HepG2 (cell line): ENCODE results near the gene PTTG1. TPM values are rescaled to one million over a fixed set of nuclear protein-coding genes. Genes with fewer than 3 reads are reported as not detected.

Source experiments
- ATF1 ChIP-seq: IDR thresholded peaks from 2 replicates; pipeline ENCODE4 v1.6.1; 2016; ENCODE audit warnings: mild to moderate bottlenecking, control low read depth
- CCAR2 ChIP-seq: fragments of 200-400 bp; formaldehyde crosslinking; optimal IDR thresholded peaks from 2 replicates; pipeline ENCODE3; 2018; ENCODE audit warnings: low read depth, mild to moderate bottlenecking, low read length, moderate library complexity
- CREB1 ChIP-seq, 2 experiments: fragments of 450-650 bp in 1 of 2; IDR thresholded peaks; 2 replicates each; pipeline ENCODE4 v1.6.1; 2016 to 2017; ENCODE audit warnings: control low read depth in 1 of 2, mild to moderate bottlenecking in 1 of 2, missing compliant biosample characterization in 1 of 2, missing genetic modification characterization in 1 of 2
- GFI1 ChIP-seq: sonication (generic); formaldehyde crosslinking; IDR thresholded peaks from 2 replicates; pipeline ENCODE4 v1.5.0; 2020; ENCODE audit warnings: missing genetic modification reagents, mild to moderate bottlenecking, borderline replicate concordance
- KDM5B ChIP-seq: sonication (generic); formaldehyde crosslinking; IDR thresholded peaks from 2 replicates; pipeline ENCODE4 v1.4.0; 2020; ENCODE audit warnings: missing genetic modification reagents, mild to moderate bottlenecking, borderline replicate concordance
- MEIS1 ChIP-seq: sonication (generic); formaldehyde crosslinking; IDR thresholded peaks from 2 replicates; pipeline ENCODE4 v1.9.0; 2021; ENCODE audit warnings: mild to moderate bottlenecking, missing genetic modification reagents, moderate library complexity, borderline replicate concordance
- MYC ChIP-seq: sonication (generic); formaldehyde crosslinking; IDR thresholded peaks from 2 replicates; pipeline ENCODE4 v1.9.0; 2021; ENCODE audit warnings: missing genetic modification reagents, borderline replicate concordance
- NFE2 ChIP-seq: sonication (generic); formaldehyde crosslinking; IDR thresholded peaks from 2 replicates; pipeline ENCODE4 v1.4.0; 2020; ENCODE audit warnings: missing genetic modification reagents
- NFYB ChIP-seq: sonication (generic); formaldehyde crosslinking; IDR thresholded peaks from 2 replicates; pipeline ENCODE4 v1.4.0; 2020; ENCODE audit warnings: missing genetic modification reagents
- RARG ChIP-seq: sonication (generic); formaldehyde crosslinking; IDR thresholded peaks from 2 replicates; pipeline ENCODE4 v1.4.0; 2020; ENCODE audit warnings: low read depth, mild to moderate bottlenecking, missing genetic modification reagents
- SUZ12 ChIP-seq: fragments of 150-350 bp; IDR thresholded peaks from 2 replicates; pipeline ENCODE4 v1.6.1; 2014; ENCODE audit warnings: low read depth, low read length
- TAF1 ChIP-seq: sonication (generic); formaldehyde crosslinking; IDR thresholded peaks from 2 replicates; pipeline ENCODE4 v1.4.0; 2020; ENCODE audit warnings: missing genetic modification reagents
- THAP11 ChIP-seq: IDR thresholded peaks from 2 replicates; pipeline ENCODE4 v1.6.1; 2016; ENCODE audit warnings: missing biosample characterization, missing genetic modification reagents
- ZBTB8A ChIP-seq: sonication (generic); formaldehyde crosslinking; IDR thresholded peaks from 2 replicates; pipeline ENCODE4 v1.4.0; 2020; ENCODE audit warnings: mild to moderate bottlenecking, low read depth, missing genetic modification reagents, borderline replicate concordance
- ZMYM3 ChIP-seq: sonication (generic); formaldehyde crosslinking; IDR thresholded peaks from 2 replicates; pipeline ENCODE4 v1.5.1; 2020; ENCODE audit warnings: mild to moderate bottlenecking, missing genetic modification reagents
- ZNF331 ChIP-seq: sonication (generic); formaldehyde crosslinking; IDR thresholded peaks from 2 replicates; pipeline ENCODE4 v1.4.0; 2020; ENCODE audit warnings: missing genetic modification reagents
- ZNF816 ChIP-seq: sonication (generic); formaldehyde crosslinking; IDR thresholded peaks from 2 replicates; pipeline ENCODE4 v1.8.0; 2022; ENCODE audit warnings: missing genetic modification reagents, mild to moderate bottlenecking, borderline replicate concordance
- ZSCAN29 ChIP-seq: sonication (generic); formaldehyde crosslinking; conservative IDR thresholded peaks from 2 replicates; pipeline ENCODE4 v1.4.0; 2020; ENCODE audit warnings: mild to moderate bottlenecking, missing genetic modification reagents
- polyA plus RNA-seq, 8 experiments: library from polyadenylated mRNA; depleted of rRNA in 3 of 8; stranded (reverse) in 7 of 8; unstranded in 1 of 8; fragments of >200 nt; fragmentation: Illumina TruSeq in 4 of 8; extraction: Trizol in 4 of 8; gene quantifications; 2 replicates each; pipeline versions ENCODE4 v1.2.1 to v1.2.3, GENCODE V29; 2011 to 2016; ENCODE audit warnings: low read depth in 4 of 8, missing spikeins in 1 of 8, mixed read lengths in 1 of 8; ENCODE audit not compliant: insufficient read depth in 1 of 8
- total RNA-seq, 5 experiments: library from RNA; depleted of rRNA; stranded (reverse); fragments of >200 nt; fragmentation: Illumina TruSeq; extraction: Trizol; gene quantifications; 2 replicates each; pipeline ENCODE4 v1.2.3, GENCODE V29; 2016; ENCODE audit warnings: low read depth in 1 of 5
- TF ChIP-seq, protein P1 (sequence below): IDR thresholded peaks from 2 replicates; pipeline ENCODE4 v1.6.1; 2016; ENCODE audit warnings: mild to moderate bottlenecking, missing biosample characterization, missing genetic modification reagents
- TF ChIP-seq, protein P2 (sequence below): sonication (generic); formaldehyde crosslinking; IDR thresholded peaks from 2 replicates; pipeline ENCODE4 v1.8.0; 2022; ENCODE audit warnings: mild to moderate bottlenecking, missing genetic modification reagents, moderate library complexity
- TF ChIP-seq, protein P3 (sequence below): sonication (generic); formaldehyde crosslinking; IDR thresholded peaks from 2 replicates; pipeline ENCODE4 v1.8.1; 2023; ENCODE audit warnings: mild to moderate bottlenecking, missing genetic modification reagents

Gene PTTG1
- total and polyA plus RNA-seq, 2 of the 13 experiments (the other 11 are each of a cell fraction or from before 2014, with no cell fraction given) = 102 to 161 TPM

DNA sequence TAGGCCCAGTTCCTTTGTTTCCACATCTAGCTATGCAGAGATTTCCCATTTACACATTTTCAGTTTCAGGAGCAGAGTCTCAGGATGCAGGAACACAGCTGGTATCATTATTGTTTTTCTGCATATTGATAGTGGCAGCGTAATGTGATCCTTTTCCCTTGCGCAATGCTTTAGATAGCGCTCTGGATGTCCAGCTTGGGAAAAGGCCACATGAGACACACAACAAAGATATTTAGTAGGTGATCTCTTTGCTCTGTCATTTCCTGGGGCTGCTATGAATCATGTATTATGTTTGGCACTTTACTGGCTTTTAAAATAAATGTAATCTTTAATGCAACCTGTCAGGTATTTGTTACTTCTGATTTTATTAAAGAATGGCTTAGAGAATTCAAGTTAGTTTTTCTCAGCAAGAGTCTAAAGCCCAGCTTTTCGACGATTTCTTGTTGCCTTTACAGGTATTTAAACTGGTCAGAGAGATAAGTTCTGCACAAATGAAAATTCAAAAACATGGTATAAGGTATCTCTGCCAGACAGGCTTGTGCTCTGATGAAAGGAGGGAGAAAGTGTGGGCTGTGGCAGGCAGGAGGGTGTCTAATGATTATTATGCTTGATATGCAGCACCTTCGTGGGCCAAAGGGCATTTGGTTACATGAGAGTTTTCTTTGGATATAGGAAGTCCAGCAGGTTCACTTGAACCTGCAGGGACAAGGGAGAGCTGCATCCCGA, 42.2 kb downstream of the PTTG1 start (continued):
- no peak for TF ChIP-seq SUZ12
- TF ChIP-seq ATF1 (CRISPR knock-in tag) = no peak
- 0 out of 2 replicates have a peak, but pooled peaks have one; percentile 63 for TF ChIP-seq ZNF816 (CRISPR knock-in tag)
- TF ChIP-seq THAP11 = peak; percentile 54
- TF ChIP-seq TAF1 (CRISPR knock-in tag) = no peak
- TF ChIP-seq KDM5B = no peak
- no peak for TF ChIP-seq RARG (CRISPR knock-in tag)
- TF ChIP-seq, protein P1, sequence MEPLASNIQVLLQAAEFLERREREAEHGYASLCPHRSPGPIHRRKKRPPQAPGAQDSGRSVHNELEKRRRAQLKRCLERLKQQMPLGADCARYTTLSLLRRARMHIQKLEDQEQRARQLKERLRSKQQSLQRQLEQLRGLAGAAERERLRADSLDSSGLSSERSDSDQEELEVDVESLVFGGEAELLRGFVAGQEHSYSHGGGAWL (CRISPR knock-in tag) = no peak
- TF ChIP-seq ZNF331 (CRISPR knock-in tag) = 0 out of 2 replicates have a peak, but pooled peaks have one; percentile 22
- no peak for TF ChIP-seq MEIS1 (CRISPR knock-in tag)
- TF ChIP-seq, protein P2, sequence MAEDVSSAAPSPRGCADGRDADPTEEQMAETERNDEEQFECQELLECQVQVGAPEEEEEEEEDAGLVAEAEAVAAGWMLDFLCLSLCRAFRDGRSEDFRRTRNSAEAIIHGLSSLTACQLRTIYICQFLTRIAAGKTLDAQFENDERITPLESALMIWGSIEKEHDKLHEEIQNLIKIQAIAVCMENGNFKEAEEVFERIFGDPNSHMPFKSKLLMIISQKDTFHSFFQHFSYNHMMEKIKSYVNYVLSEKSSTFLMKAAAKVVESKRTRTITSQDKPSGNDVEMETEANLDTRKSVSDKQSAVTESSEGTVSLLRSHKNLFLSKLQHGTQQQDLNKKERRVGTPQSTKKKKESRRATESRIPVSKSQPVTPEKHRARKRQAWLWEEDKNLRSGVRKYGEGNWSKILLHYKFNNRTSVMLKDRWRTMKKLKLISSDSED (CRISPR knock-in tag) = no peak
- TF ChIP-seq NFE2 (CRISPR knock-in tag) = no peak
- no peak for TF ChIP-seq CREB1 (IDR thresholded peaks at IDR 0.05)
- TF ChIP-seq CREB1 (CRISPR knock-in tag; IDR thresholded peaks at IDR 0.05) = no peak
- no peak for TF ChIP-seq MYC
- no peak for TF ChIP-seq ZSCAN29
- TF ChIP-seq, protein P3, sequence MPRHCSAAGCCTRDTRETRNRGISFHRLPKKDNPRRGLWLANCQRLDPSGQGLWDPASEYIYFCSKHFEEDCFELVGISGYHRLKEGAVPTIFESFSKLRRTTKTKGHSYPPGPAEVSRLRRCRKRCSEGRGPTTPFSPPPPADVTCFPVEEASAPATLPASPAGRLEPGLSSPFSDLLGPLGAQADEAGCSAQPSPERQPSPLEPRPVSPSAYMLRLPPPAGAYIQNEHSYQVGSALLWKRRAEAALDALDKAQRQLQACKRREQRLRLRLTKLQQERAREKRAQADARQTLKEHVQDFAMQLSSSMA (CRISPR knock-in tag) = no peak
- peak; percentile 34; the same call in 1 of the 2 replicates for TF ChIP-seq ZMYM3 (CRISPR knock-in tag)
- TF ChIP-seq NFYB (CRISPR knock-in tag) = no peak
- TF ChIP-seq ZBTB8A (CRISPR knock-in tag) = no peak
- TF ChIP-seq GFI1 = peak; percentile 41; the same call in 1 of the 2 replicates
- no peak for TF ChIP-seq CCAR2
